HepG2 (cell line): Measurements from ENCODE around the gene FAAP20. TPM values are rescaled to one million over a fixed set of nuclear protein-coding genes. Genes with fewer than 3 reads are reported as not detected.

ENCODE experiments used
- HOXA9 ChIP-seq: sonication (generic); formaldehyde crosslinking; IDR thresholded peaks from 2 replicates; pipeline ENCODE4 v1.8.1; 2022; ENCODE audit warnings: missing genetic modification reagents, mild to moderate bottlenecking, moderate library complexity, borderline replicate concordance
- JDP2 ChIP-seq: sonication (generic); formaldehyde crosslinking; IDR thresholded peaks from 2 replicates; pipeline ENCODE4 v1.8.1; 2022; ENCODE audit warnings: missing genetic modification reagents, borderline replicate concordance
- NONO ChIP-seq, 2 experiments: fragments of 450-650 bp in 1 of 2; sonication (generic) in 1 of 2; formaldehyde crosslinking in 1 of 2; IDR thresholded peaks in 1 of 2; conservative IDR thresholded peaks in 1 of 2; 2 replicates each; pipeline versions ENCODE4 v1.6.1 to v1.8.0; 2017 to 2022; ENCODE audit warnings: mild to moderate bottlenecking in 1 of 2, missing genetic modification reagents in 1 of 2, moderate library complexity in 1 of 2
- ONECUT2 ChIP-seq: sonication (generic); formaldehyde crosslinking; IDR thresholded peaks from 2 replicates; pipeline ENCODE4 v1.4.0; 2020; ENCODE audit warnings: missing genetic modification reagents
- SNAPC2 ChIP-seq: sonication (generic); formaldehyde crosslinking; IDR thresholded peaks from 2 replicates; pipeline ENCODE4 v1.8.1; 2022; ENCODE audit warnings: mild to moderate bottlenecking, missing genetic modification reagents
- SP140L ChIP-seq: sonication (generic); formaldehyde crosslinking; IDR thresholded peaks from 2 replicates; pipeline ENCODE4 v1.4.0; 2020; ENCODE audit warnings: missing genetic modification reagents, borderline replicate concordance
- TAF15 ChIP-seq: fragments of 200-400 bp; formaldehyde crosslinking; IDR thresholded peaks from one replicate; pipeline ENCODE4 v1.6.1; 2018; ENCODE audit warnings: mild to moderate bottlenecking, low read depth, low read length; ENCODE audit not compliant: poor library complexity, severe bottlenecking
- TCF7L2 ChIP-seq: IDR thresholded peaks from 2 replicates; pipeline ENCODE4 v1.6.1; 2011; ENCODE audit warnings: mild to moderate bottlenecking, low read depth, low read length, moderate library complexity
- ZBTB37 ChIP-seq: sonication (generic); formaldehyde crosslinking; IDR thresholded peaks from 2 replicates; pipeline ENCODE4 v1.4.0; 2020; ENCODE audit warnings: mild to moderate bottlenecking, missing genetic modification reagents
- ZNF546 ChIP-seq: sonication (generic); formaldehyde crosslinking; conservative IDR thresholded peaks from 2 replicates; pipeline ENCODE4 v1.8.1; 2023; ENCODE audit warnings: mild to moderate bottlenecking, missing genetic modification reagents
- ZNF557 ChIP-seq: sonication (generic); formaldehyde crosslinking; IDR thresholded peaks from 2 replicates; pipeline ENCODE4 v1.4.0; 2020; ENCODE audit warnings: missing genetic modification reagents
- ZNF646 ChIP-seq: sonication (generic); formaldehyde crosslinking; IDR thresholded peaks from 2 replicates; pipeline ENCODE4 v1.9.0; 2021; ENCODE audit warnings: mild to moderate bottlenecking, missing genetic modification reagents
- ZNF770 ChIP-seq: sonication (generic); formaldehyde crosslinking; IDR thresholded peaks from 2 replicates; pipeline ENCODE4 v1.5.0; 2020; ENCODE audit warnings: mild to moderate bottlenecking, missing genetic modification reagents
- polyA plus RNA-seq, 8 experiments: library from polyadenylated mRNA; depleted of rRNA in 3 of 8; stranded (reverse) in 7 of 8; unstranded in 1 of 8; fragments of >200 nt; fragmentation: Illumina TruSeq in 4 of 8; extraction: Trizol in 4 of 8; gene quantifications; 2 replicates each; pipeline versions ENCODE4 v1.2.1 to v1.2.3, GENCODE V29; 2011 to 2016; ENCODE audit warnings: low read depth in 4 of 8, missing spikeins in 1 of 8, mixed read lengths in 1 of 8; ENCODE audit not compliant: insufficient read depth in 1 of 8
- total RNA-seq, 5 experiments: library from RNA; depleted of rRNA; stranded (reverse); fragments of >200 nt; fragmentation: Illumina TruSeq; extraction: Trizol; gene quantifications; 2 replicates each; pipeline ENCODE4 v1.2.3, GENCODE V29; 2016; ENCODE audit warnings: low read depth in 1 of 5
- TF ChIP-seq, protein P1 (sequence below): sonication (generic); formaldehyde crosslinking; IDR thresholded peaks from 2 replicates; pipeline ENCODE4 v1.9.0; 2021; ENCODE audit warnings: missing genetic modification reagents, borderline replicate concordance

The FAAP20 gene
- total and polyA plus RNA-seq, 2 of the 13 experiments (the other 11 are each of a cell fraction or from before 2014, with no cell fraction given) = 9.6 to 10.8 TPM

DNA sequence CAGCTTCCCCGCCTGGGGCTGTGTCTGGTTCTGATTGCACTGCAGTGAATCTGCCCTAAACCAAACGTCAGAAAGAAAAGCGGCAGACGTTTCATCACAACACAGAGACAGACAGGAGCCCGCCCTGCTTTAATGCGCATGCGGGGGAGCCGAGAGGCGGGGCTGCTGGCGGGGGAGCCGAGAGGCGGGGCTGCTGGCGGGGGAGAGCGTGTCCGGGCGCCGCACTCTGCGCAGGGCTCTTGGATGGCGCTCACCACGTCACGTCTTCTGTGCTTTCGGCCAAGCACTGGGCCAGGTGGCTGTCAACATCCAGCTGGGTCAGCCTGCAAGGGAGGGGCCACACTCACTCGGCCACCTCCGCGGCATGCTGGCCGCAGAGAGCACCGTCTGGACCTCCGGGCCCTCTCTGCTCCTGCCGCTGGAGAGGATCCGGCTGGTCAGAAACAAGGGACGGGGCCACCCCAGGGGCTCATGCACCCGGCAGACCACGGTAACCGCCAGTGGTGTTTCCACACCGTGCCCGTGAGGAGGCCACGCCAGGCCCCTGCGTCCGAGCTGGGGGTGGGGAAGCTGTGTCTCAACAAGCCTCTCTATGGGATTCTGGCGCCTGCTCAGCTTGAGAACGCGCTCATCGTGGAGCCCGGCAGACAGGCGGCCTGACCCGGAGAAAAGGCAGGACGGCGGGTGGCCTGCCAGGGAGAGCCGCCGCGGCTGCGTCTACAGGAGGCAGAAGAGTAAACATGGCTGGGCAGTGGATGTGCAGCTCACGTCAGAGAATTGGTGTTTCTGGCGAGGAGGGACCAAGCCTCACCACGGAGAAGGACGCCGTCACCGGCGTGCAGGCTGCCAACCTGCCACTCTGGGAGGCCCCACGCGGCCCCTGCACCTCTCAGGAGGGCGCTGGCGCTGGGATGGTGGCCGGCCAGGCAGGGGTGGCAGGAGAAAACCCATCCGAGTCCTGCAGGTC, 4.8 kb downstream of the FAAP20 start (continued):
- TF ChIP-seq ZNF770 (CRISPR knock-in tag) (no peak), HOXA9 (CRISPR knock-in tag) (no peak), NONO (IDR thresholded peaks at IDR 0.05) (no peak), NONO (CRISPR knock-in tag; conservative IDR thresholded peaks at IDR 0.05) (peak; percentile 74), TCF7L2 (no peak), TAF15 (peak; percentile 54), SNAPC2 (CRISPR knock-in tag) (no peak), JDP2 (CRISPR knock-in tag) (no peak), ZNF646 (CRISPR knock-in tag) (no peak), ZNF557 (CRISPR knock-in tag) (0 out of 2 replicates have a peak, but pooled peaks have one; percentile 36), ONECUT2 (CRISPR knock-in tag) (no peak), SP140L (no peak), ZBTB37 (CRISPR knock-in tag) (0 out of 2 replicates have a peak, but pooled peaks have one; percentile 33), ZNF546 (0 out of 2 replicates have a peak, but pooled peaks have one; percentile 47)
- TF ChIP-seq, protein P1, sequence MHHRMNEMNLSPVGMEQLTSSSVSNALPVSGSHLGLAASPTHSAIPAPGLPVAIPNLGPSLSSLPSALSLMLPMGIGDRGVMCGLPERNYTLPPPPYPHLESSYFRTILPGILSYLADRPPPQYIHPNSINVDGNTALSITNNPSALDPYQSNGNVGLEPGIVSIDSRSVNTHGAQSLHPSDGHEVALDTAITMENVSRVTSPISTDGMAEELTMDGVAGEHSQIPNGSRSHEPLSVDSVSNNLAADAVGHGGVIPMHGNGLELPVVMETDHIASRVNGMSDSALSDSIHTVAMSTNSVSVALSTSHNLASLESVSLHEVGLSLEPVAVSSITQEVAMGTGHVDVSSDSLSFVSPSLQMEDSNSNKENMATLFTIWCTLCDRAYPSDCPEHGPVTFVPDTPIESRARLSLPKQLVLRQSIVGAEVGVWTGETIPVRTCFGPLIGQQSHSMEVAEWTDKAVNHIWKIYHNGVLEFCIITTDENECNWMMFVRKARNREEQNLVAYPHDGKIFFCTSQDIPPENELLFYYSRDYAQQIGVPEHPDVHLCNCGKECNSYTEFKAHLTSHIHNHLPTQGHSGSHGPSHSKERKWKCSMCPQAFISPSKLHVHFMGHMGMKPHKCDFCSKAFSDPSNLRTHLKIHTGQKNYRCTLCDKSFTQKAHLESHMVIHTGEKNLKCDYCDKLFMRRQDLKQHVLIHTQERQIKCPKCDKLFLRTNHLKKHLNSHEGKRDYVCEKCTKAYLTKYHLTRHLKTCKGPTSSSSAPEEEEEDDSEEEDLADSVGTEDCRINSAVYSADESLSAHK (CRISPR knock-in tag) = no peak
